Measurements from ENCODE around the gene RTP5.
A peak's percentile ranks its signal among the peaks of the same experiment; 100 is the strongest.

The RTP5 gene

DNA sequence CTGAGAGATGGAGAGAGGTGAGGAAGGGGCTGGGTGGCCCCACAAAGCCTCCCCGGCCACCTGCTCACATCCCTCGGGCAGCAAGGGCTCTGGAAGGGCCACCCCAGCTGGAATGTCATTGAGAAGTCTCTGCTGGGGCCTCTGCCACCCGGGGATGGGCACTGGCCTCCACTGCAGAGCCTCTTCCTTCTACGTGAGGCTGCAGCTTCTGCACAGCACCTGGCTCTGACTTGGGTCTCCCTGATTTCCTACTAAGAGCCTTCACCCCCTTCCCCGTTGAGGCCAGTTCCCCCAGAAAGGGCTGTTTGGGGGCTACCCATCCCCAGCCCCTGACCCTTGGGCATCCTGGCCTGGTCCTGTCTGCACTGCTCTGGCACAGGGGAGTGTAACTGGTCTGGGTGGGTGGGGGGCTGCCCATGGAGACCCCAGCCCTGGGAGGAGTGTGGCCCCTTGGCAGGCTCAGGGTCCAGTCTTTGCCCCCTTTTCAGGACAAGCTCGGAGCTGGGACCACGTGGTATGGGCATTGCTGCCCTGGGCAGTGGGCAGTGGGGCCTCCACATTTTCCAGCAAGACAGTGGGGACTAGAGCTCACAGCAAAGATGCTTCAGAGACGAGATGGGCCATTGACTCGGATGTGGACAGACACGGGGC lies 16.4 kb upstream of the RTP5 start:
- H3K4me3 ChIP-seq (ENCODE audit: insufficient read depth, low read depth, low read length, poor library complexity, severe bottlenecking): no peak overlapping the region
- no peaks in the 10 kb centered on the region for H3K9me3 ChIP-seq (ENCODE audit: control insufficient read depth, low read length)
- no peak for DNase-seq
- H3K36me3 ChIP-seq (ENCODE audit: control insufficient read depth, insufficient read depth, low read length): no peaks in the 10 kb centered on the region
- H3K27ac ChIP-seq (ENCODE audit: insufficient read depth, low read length, poor library complexity, severe bottlenecking): no peak overlapping the region
- H3K27me3 ChIP-seq (replicated peaks; ENCODE audit: control insufficient read depth, insufficient read depth, low read length, poor library complexity, severe bottlenecking): no peaks in the 10 kb centered on the region
- peaks cover 7% of the 10 kb centered on the region for H3K4me1 ChIP-seq (ENCODE audit: control insufficient read depth, insufficient read depth, low read length, poor library complexity, severe bottlenecking)

DNA sequence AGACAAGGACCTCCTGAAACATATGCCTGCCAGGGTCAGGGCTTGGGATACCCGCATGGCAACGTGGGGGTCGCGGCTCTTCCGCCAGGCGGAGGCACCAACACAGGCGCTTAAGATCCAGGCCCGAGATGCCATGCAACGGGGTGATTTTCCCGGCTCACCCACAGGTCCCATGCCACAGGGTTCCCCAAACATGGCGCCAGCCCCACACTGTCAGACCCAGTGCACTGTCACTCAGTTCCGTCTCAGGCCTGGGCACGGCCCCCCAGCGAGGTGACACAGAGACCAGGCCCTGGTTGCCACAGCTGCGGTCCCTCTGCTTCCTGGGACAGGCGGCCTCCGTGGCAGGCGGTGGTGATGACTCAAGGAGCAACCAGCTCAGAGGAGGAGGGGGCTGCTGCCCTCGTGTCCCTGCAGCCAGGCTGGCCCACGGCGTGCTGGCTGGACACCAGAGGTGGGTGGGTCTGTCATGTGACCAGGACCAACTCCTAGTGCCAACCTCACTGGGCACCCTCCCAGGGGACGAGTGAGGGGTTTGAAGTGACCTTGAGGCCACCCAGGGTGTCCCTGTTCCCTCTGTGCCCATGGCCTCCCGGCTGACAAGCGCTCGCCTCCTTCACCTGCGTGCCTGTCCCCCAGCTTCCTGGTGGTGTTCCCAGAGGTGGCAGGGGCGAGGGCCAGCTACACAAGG lies 15.7 kb upstream of the RTP5 start:
- no peak overlapping the region for H3K27ac ChIP-seq (ENCODE audit: insufficient read depth, low read length, poor library complexity, severe bottlenecking)
- no peaks in the 10 kb centered on the region for H3K27me3 ChIP-seq (replicated peaks; ENCODE audit: control insufficient read depth, insufficient read depth, low read length, poor library complexity, severe bottlenecking)
- H3K4me1 ChIP-seq (ENCODE audit: control insufficient read depth, insufficient read depth, low read length, poor library complexity, severe bottlenecking): peaks cover 14% of the 10 kb centered on the region
- no peaks in the 10 kb centered on the region for H3K9me3 ChIP-seq (ENCODE audit: control insufficient read depth, low read length)
- H3K36me3 ChIP-seq (ENCODE audit: control insufficient read depth, insufficient read depth, low read length): no peaks in the 10 kb centered on the region
- no peak overlapping the region for H3K4me3 ChIP-seq (ENCODE audit: insufficient read depth, low read depth, low read length, poor library complexity, severe bottlenecking)
- DNase-seq: no peak

DNA sequence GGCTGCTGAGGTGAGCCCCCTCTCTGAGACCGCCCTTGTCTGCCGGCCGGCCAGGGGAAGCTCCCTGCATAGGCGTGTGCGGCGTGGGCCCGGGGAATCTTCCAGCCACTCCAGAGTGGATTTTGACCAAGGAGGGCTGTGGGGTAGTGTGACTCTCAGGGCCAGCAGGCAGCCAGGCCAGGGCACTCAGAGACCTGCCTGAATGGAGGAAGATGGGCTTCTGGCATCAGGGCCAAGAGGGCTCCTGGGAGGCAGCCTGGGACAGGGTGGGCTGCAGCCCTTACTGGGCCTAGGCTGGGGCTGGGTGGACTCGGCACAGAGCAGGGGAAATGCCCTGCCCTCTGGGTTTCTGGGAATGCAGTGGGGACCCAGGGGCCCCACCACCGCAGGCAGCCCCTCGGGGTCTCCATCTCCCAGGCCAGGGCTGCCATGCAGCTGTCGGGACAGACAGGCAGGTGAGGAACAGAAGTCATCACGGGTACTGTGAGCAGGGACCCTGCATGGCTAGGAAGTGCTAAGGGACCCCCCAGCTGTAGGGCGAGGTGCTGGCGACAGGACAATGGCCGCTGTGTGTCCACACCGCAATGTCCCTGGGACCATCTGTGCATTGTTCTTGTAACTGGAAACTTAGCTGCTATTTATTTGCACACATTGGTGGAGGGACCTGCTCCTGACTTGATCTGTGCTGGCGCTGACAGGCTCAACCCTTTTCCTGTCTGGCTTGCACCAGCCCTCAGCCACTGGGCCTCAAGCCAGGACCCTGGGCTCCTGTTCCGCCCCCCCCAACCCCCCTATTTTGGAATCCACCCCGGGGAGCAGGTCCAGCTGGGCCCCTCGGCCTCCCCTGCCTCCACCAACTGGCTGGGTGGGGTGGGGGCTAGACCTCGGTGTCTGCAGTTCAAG lies 14.9 kb upstream of the RTP5 start:
- Histone ChIP-seq H3K4me1 (ENCODE audit: control insufficient read depth, insufficient read depth, low read length, poor library complexity, severe bottlenecking) (peaks cover 22% of the 10 kb centered on the region), H3K4me3 (ENCODE audit: insufficient read depth, low read depth, low read length, poor library complexity, severe bottlenecking) (no peak overlapping the region), H3K36me3 (ENCODE audit: control insufficient read depth, insufficient read depth, low read length) (no peaks in the 10 kb centered on the region), H3K27ac (ENCODE audit: insufficient read depth, low read length, poor library complexity, severe bottlenecking) (no peak overlapping the region), H3K9me3 (ENCODE audit: control insufficient read depth, low read length) (no peaks in the 10 kb centered on the region), H3K27me3 (replicated peaks; ENCODE audit: control insufficient read depth, insufficient read depth, low read length, poor library complexity, severe bottlenecking) (no peaks in the 10 kb centered on the region)
- no peak for DNase-seq

DNA sequence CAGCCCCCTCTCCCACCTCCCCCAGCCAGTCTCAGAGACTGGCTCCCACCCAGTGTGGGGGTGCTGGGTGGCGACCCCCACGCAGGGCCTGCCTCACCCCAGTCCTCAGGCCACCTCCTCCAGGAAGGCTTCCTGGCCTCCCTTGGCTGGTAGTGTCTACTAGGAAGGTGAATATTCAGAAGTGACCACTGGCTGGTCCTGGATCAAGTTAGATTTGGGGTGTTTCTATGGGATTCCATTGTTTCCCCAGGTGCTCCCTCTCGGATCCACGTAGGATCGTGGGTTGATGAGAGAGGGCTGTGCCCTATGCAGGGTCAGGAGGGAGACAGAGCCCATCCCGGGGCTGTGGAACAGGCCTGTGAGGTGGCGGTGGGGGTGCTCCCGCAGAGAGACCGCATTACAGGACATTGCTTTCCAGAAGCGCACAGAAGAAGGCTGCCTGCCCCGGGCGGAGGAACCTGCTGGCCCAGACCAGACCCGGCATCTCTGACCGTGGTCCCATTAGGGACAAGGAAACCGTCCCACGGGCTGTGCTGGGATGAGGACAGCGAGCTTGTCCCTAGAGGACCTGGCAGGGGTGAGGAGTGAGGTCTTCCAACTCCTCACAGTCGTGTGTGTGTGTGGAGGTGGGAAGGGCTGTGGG lies 14.2 kb upstream of the RTP5 start:
- Histone ChIP-seq H3K4me1 (ENCODE audit: control insufficient read depth, insufficient read depth, low read length, poor library complexity, severe bottlenecking) (peaks cover 29% of the 10 kb centered on the region), H3K9me3 (ENCODE audit: control insufficient read depth, low read length) (no peaks in the 10 kb centered on the region), H3K27me3 (replicated peaks; ENCODE audit: control insufficient read depth, insufficient read depth, low read length, poor library complexity, severe bottlenecking) (no peaks in the 10 kb centered on the region), H3K36me3 (ENCODE audit: control insufficient read depth, insufficient read depth, low read length) (no peaks in the 10 kb centered on the region), H3K4me3 (ENCODE audit: insufficient read depth, low read depth, low read length, poor library complexity, severe bottlenecking) (no peak overlapping the region), H3K27ac (ENCODE audit: insufficient read depth, low read length, poor library complexity, severe bottlenecking) (no peak overlapping the region)
- no peak for DNase-seq

DNA sequence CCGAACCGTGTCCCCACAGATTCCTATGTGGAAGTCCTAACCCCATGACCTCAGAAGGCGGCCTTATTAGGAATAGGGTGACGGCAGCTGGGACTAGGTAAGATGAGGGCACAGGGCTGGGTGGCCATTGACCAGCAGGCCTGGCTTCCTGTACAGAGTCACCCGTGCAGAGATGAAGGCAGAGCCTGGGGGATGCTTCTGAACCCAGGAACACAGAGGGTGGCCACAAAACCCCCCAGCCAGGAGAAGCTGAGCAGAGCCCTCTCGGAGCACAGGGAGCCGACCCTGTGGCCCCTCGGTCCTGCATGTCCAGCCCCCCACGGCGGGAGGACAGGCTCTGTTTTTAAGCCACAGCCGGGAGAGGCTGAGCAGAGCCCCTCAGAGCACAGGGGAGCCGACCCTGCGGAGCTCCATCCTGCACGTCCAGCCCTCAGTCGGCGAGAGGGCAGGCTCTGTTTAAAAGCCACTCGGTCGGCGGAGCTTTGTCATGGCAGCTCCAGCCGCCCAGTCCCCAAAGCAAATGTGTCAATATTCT lies 13.6 kb upstream of the RTP5 start:
- Histone ChIP-seq H3K4me1 (ENCODE audit: control insufficient read depth, insufficient read depth, low read length, poor library complexity, severe bottlenecking) (peaks cover 33% of the 10 kb centered on the region), H3K27me3 (replicated peaks; ENCODE audit: control insufficient read depth, insufficient read depth, low read length, poor library complexity, severe bottlenecking) (no peaks in the 10 kb centered on the region)

DNA sequence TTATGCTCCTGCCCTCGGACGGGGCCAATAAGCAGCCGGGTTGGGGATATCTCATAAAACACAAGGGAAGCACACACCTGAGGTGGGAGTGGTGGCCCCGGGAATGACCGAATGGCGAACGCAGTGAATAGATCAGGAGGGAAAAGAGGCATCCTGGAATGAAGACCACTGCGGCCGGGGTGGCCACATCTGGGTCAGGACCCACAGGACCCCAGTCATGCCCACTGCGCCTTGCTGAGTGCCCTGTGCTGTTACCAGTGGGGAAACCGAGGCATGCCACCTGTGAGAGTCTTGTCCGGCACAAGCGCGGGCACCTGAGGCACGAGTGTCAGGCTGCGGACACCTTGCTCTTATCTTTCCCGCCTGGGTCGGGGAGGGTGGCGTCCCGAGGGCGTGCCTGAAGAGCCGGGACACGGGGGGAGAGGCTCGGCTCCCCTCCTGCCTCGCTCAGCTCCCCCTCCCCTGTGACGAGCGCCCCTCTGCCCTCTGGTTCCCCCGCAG lies 12.4 kb upstream of the RTP5 start:
- DNase-seq: no peak
- Histone ChIP-seq H3K36me3 (ENCODE audit: control insufficient read depth, insufficient read depth, low read length) (no peaks in the 10 kb centered on the region), H3K9me3 (ENCODE audit: control insufficient read depth, low read length) (no peaks in the 10 kb centered on the region), H3K27ac (ENCODE audit: insufficient read depth, low read length, poor library complexity, severe bottlenecking) (peak overlapping the region; percentile 59), H3K4me3 (ENCODE audit: insufficient read depth, low read depth, low read length, poor library complexity, severe bottlenecking) (peak overlapping the region; percentile 63), H3K27me3 (replicated peaks; ENCODE audit: control insufficient read depth, insufficient read depth, low read length, poor library complexity, severe bottlenecking) (no peaks in the 10 kb centered on the region), H3K4me1 (ENCODE audit: control insufficient read depth, insufficient read depth, low read length, poor library complexity, severe bottlenecking) (peaks cover 33% of the 10 kb centered on the region)

More for the DNA sequence above, 13.6 kb upstream of the RTP5 start:
- Histone ChIP-seq H3K4me3 (ENCODE audit: insufficient read depth, low read depth, low read length, poor library complexity, severe bottlenecking) (no peak overlapping the region), H3K27ac (ENCODE audit: insufficient read depth, low read length, poor library complexity, severe bottlenecking) (no peak overlapping the region), H3K36me3 (ENCODE audit: control insufficient read depth, insufficient read depth, low read length) (no peaks in the 10 kb centered on the region), H3K9me3 (ENCODE audit: control insufficient read depth, low read length) (no peaks in the 10 kb centered on the region)
- DNase-seq: no peak

DNA sequence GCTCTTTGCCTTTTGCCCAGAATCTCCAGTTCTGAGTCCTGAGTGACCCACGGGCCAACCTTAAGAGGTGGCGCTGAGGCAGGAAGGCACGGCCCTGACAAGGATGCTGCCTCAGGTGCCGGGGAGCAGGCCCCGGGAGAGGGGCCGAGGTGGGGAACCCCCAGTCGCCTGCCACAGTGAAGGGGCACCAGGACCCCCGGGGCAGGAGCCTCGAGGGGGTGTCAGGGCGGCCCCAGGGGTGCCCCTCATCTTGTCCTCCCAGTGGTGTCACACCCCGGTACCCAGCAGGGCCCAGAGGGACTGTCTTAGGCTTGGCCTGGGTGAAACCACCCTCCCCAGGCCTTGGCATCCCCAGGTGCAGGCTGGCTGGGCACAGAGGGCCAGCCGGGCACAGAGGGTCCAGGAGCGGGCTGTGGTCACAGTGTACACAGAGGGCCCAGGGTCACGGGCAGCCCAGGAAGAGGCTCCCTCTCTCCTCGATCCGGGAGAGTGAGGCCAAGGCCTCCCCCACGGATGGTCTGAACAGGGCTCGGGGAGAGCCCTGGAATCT lies 11.9 kb upstream of the RTP5 start:
- Histone ChIP-seq H3K27ac (ENCODE audit: insufficient read depth, low read length, poor library complexity, severe bottlenecking) (peak overlapping the region; percentile 59), H3K36me3 (ENCODE audit: control insufficient read depth, insufficient read depth, low read length) (no peaks in the 10 kb centered on the region), H3K27me3 (replicated peaks; ENCODE audit: control insufficient read depth, insufficient read depth, low read length, poor library complexity, severe bottlenecking) (no peaks in the 10 kb centered on the region), H3K4me1 (ENCODE audit: control insufficient read depth, insufficient read depth, low read length, poor library complexity, severe bottlenecking) (peaks cover 33% of the 10 kb centered on the region), H3K4me3 (ENCODE audit: insufficient read depth, low read depth, low read length, poor library complexity, severe bottlenecking) (peak overlapping the region; percentile 63), H3K9me3 (ENCODE audit: control insufficient read depth, low read length) (no peaks in the 10 kb centered on the region)
- no peak for DNase-seq

DNA sequence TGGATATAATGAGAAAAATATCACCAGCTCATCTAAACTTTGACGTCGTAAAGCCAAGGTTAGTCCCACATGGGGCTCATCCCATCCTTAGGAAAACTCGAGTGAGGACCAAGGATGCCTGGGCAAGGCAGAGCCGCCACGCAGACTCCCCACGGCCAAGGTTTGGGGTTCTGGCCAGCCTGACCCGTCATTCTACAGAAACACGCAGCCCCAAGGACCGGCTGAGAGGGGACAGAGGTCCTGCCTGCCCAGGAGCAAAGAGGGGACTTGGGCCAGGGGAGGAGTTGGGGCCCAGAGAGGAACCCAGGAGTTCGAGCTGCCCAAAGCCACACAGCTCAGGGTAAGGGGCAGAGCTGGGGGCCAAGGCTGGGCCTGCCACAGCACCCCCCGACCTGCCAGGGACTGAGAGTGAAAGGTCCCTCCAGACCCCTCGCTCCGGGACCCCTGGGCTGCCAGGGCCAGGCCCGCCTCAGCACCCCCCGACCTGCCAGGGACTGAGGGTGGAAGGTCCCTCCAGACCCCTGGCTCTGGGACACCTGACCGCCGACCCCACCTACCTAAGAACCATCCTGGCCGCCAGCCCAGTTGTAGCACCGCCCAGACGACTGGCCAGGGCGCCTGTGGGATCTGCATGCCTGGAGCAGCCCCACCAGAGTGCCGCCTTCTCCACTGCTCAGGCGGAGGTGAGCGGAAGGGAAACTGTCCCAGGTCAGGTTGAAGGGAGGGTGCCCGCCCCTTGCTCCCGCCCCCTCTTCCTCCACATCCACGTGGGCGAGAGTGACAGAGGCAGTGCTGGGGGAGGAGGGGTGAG lies 11.1 kb upstream of the RTP5 start, which contains the start of gene PDCD1:
Gene PDCD1 (minus strand): TSS at position 689 of the 811 bp plus-strand sequence. CDS start 56 bp downstream, at position 633.
- Histone ChIP-seq H3K36me3 (ENCODE audit: control insufficient read depth, insufficient read depth, low read length) (no peaks in the 10 kb centered on the region), H3K9me3 (ENCODE audit: control insufficient read depth, low read length) (no peaks in the 10 kb centered on the region), H3K4me1 (ENCODE audit: control insufficient read depth, insufficient read depth, low read length, poor library complexity, severe bottlenecking) (peaks cover 39% of the 10 kb centered on the region), H3K27ac (ENCODE audit: insufficient read depth, low read length, poor library complexity, severe bottlenecking) (peak within 1 kb of the TSS; percentile 59), H3K27me3 (replicated peaks; ENCODE audit: control insufficient read depth, insufficient read depth, low read length, poor library complexity, severe bottlenecking) (no peaks in the 10 kb centered on the region), H3K4me3 (ENCODE audit: insufficient read depth, low read depth, low read length, poor library complexity, severe bottlenecking) (peak within 1 kb of the TSS; percentile 63)
- peak in 2 of 3 donors; percentile 34 to 46 for DNase-seq
